ENCODE measurements around the gene SNX30. TPM values are rescaled to one million over a fixed set of nuclear protein-coding genes. Genes with fewer than 3 reads are reported as not detected.
"Not testable (repeated sequence)": the region's sequence is repeated elsewhere in the genome, so short reads cannot be mapped to it uniquely, and the experiment has no call there.

Gene SNX30
- total and polyA plus RNA-seq, 12 donors, result 0.88 to 7.2 (median 3.8) TPM

GRCh38 chr9:112719696-112720095, 30.9 kb upstream of the SNX30 start:
- ATAC-seq (no peak), DNase-seq (no peak)
- peak overlapping the region in 1 of 10 donors; percentile 3 for H3K27ac ChIP-seq
- peaks cover 6 to 17% (median 11%) of the 10 kb centered on the region in 9 donors for H3K4me1 ChIP-seq
- intact Hi-C loops (cut with DNase I), result loop anchor here in 6 of 10 donors (2.0 to 10.0 kb wide), 7 partner anchors 29 to 339 kb away; partner anchors contain the start of genes SNX30 (in 2 of the 6) and HSDL2 (in 1 of the 6)
- no peaks in the 10 kb centered on the region for H3K9me3 ChIP-seq
- no peak for TF ChIP-seq CTCF (IDR thresholded peaks at IDR 0.05)
- H3K4me3 ChIP-seq, result no peak overlapping the region
- peaks cover 0 to 15% (median 0%) of the 10 kb centered on the region in 9 donors for H3K36me3 ChIP-seq
- WGBS, 2 donors, result 79 to 80% methylated on average over 2 of the region's 2 CpGs
- H3K27me3 ChIP-seq, result no peaks in the 10 kb centered on the region

- Histone ChIP-seq H3K27ac (no peak overlapping the region), H3K9me3 (no peaks in the 10 kb centered on the region), H3K4me3 (no peak overlapping the region), H3K27me3 (no peaks in the 10 kb centered on the region), H3K36me3 (peaks cover 0 to 12% (median 0%) of the 10 kb centered on the region in 9 donors), H3K4me1 (peaks cover 6 to 17% (median 11%) of the 10 kb centered on the region in 9 donors)
- DNase-seq (no peak), ATAC-seq (no peak)
- TF ChIP-seq CTCF (IDR thresholded peaks at IDR 0.05), result no peak
- intact Hi-C loops (cut with DNase I), result no loop called here
- WGBS, 2 donors, result 84 to 87% methylated on average over 4 of the region's 4 CpGs
These were observed 30.3 kb upstream of the SNX30 start for GRCh38 chr9:112720113-112720780.

GRCh38 chr9:112722749-112723148, 27.8 kb upstream of the SNX30 start:
- H3K9me3 ChIP-seq; H3K27me3 ChIP-seq; H3K4me3 ChIP-seq; DNase-seq; H3K27ac ChIP-seq; intact Hi-C loops (cut with DNase I); H3K36me3 ChIP-seq; ATAC-seq: not testable (repeated sequence)
- whole genome bisulfite sequencing, 2 donors, result 92 to 93% methylated on average over 3 of the region's 3 CpGs
- peaks cover 0 to 20% (median 0%) of the 10 kb centered on the region in 9 donors for H3K4me1 ChIP-seq

GRCh38 chr9:112725961-112726360, 24.6 kb upstream of the SNX30 start:
- intact Hi-C loops (cut with DNase I), result no loop called here
- H3K4me3 ChIP-seq, result no peak overlapping the region
- H3K27me3 ChIP-seq, result no peaks in the 10 kb centered on the region
- H3K4me1 ChIP-seq, result peaks cover 0 to 24% (median 0%) of the 10 kb centered on the region in 9 donors
- TF ChIP-seq CTCF (IDR thresholded peaks at IDR 0.05), result no peak
- peak overlapping the region in 1 of 10 donors; percentile 86 for H3K27ac ChIP-seq
- H3K9me3 ChIP-seq, result no peaks in the 10 kb centered on the region
- no peak for DNase-seq
- H3K36me3 ChIP-seq, result no peaks in the 10 kb centered on the region
- 79 to 89% methylated on average over 3 of the region's 3 CpGs for WGBS, 2 donors
- ATAC-seq, result no peak

- no peak for DNase-seq
- 86 to 87% methylated on average over 4 of the region's 4 CpGs for WGBS, 2 donors
- Histone ChIP-seq H3K36me3 (no peaks in the 10 kb centered on the region), H3K9me3 (no peaks in the 10 kb centered on the region), H3K27ac (peak overlapping the region in 1 of 10 donors; percentile 86), H3K4me3 (no peak overlapping the region), H3K4me1 (peaks cover 0 to 24% (median 0%) of the 10 kb centered on the region in 9 donors), H3K27me3 (no peaks in the 10 kb centered on the region)
- no peak for ATAC-seq
- intact Hi-C loops (cut with DNase I), result no loop called here
- no peak for TF ChIP-seq CTCF (IDR thresholded peaks at IDR 0.05)
These were observed 24.1 kb upstream of the SNX30 start for GRCh38 chr9:112726428-112726827.

All from heart right ventricle (tissue), 16 donors.